ENCODE results near the gene TRPM8.

The TRPM8 gene

GRCh38 chr2:234003972-234004617, 86.9 kb downstream of the TRPM8 start:
- DNase-seq: no peak

GRCh38 chr2:234005126-234005525, 88.0 kb downstream of the TRPM8 start:
- DNase-seq: no peak

- no peak for DNase-seq
Measured at GRCh38 chr2:234006501-234006900, 89.3 kb downstream of the TRPM8 start.

DNA sequence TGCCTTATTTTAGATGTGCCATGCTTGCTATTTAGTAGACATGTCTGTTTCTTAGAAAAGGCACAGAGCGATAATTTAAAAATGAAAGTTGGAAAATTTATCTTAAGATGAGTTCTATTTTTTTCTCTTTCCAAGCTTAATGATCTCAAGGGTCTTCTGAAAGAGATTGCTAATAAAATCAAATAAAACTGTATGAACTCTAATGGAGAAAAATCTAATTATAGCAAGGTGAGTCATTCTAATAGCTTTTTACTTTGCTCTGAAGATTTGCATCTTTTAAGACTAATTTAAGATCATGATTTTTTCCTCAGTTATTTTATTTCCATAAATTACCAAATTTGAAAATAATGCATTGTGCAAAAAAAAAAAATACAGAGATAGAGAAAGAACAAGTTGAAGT, 97.3 kb downstream of the TRPM8 start:
- no peak for DNase-seq

DNA sequence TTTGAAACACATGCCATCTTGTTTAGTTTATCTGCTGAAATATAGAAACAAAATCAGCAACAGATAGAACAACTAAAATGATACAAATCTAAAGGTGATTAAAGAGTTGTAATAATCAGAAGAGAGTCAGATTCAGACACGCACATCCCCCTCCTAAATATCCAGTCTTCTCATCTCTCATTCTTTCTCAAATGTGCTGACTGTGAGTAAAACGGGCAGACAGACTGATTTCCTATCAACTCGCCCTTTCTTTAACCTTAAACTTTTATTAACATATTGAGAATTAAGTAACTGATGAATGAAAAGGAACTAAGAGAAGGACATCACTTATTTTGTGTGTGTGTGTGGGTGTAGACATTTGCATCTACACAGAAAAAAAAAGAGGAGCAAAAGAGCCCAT, 98.7 kb downstream of the TRPM8 start:
- DNase-seq: no peak

DNA sequence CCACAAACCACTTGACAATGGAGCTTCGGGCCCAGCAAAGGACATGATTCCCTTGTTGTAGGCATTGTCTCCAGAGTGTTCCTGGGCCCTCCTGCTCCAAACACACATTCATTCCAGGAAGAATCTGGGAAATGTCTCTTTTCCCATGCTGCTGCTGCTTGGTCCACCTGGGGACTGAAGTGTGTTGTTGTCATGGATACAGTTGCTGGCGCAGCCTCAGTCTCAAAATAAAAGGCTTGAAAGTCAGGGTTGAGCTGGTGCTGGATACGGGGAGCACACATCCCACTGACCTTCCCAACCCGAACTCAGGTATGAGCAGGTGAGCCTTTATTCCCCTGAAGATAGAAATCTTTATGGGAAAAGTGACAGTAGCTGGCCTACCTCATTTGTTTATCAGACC, 102.7 kb downstream of the TRPM8 start:
- DNase-seq: peak; percentile 4

DNA sequence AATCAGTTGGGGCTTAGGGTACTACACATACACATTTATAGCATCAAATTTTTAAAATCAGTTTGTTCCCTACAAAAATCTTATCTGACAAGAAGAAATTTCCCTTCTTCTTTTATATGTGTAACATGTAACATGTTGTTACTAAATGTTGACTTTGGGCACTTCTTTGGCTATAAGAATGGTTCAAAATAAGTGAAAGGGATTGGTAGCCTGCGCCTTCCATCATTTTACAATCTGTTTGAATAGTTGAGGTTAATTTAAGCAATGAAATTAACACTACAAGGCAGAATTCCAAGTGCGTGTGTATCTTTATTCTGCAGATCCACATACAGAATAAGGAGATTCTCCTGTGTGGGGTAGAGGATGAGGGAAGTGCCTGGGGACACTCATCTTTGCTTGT, 103.2 kb downstream of the TRPM8 start:
- DNase-seq: no peak

DNA sequence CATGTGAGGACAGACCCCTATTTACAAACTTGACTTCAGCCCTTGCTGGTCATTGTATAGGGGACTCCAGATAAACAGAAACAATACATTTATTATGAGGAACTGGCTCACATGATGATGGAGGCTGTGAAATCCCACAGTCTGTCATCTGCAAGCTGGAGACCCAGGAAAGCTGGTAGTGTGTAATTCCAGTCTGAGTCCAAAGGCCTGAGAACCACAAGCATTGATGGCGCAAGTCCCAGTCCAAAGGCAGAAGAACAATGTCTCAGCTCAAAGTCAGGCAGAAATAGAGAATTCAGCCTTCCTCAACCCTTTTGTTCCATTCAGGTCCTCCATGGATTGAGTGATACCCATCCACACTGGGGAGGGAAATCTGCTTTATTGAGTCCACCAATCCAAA, 105.3 kb downstream of the TRPM8 start:
- DNase-seq: no peak

DNA sequence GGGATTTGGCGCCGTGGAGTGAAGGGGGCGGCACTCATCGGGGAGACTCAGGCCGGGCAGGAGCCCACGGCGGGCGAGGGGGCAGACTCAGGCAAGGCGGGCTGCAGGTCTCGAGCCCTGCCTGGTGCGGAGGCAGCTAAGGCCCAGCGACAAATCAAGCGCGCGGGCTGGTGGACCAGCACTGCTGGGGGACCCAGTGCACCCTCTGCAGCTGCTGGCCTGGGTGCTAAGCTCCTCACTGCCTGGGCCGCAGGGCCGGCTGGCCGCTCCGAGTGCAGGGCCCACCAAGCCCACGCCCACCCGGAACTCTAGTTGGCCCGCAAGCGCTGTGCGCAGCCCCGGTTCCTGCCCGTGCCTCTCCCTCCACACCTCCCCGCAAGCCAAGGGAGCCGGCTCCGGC, 107.1 kb downstream of the TRPM8 start:
- no peak for DNase-seq

DNA sequence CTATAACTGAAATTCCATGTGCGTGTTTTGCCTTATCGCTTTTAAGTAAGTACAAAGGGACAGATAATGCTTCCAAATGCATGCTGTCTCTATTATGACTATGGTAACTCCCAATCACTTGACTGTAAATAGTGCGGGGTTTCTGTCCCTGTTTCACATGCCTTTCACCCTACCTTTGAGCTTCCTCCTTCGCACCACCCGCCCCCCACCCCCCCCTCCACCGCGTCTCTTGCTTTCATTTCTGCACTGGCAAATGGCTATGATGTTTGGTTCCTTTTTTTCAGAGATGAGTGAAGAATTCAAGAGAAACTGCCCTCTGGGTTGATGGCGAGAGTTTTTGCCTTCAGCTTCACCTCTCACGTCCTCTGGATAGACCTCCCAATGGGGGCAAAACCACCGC, 108.3 kb downstream of the TRPM8 start:
- no peak for DNase-seq

DNA sequence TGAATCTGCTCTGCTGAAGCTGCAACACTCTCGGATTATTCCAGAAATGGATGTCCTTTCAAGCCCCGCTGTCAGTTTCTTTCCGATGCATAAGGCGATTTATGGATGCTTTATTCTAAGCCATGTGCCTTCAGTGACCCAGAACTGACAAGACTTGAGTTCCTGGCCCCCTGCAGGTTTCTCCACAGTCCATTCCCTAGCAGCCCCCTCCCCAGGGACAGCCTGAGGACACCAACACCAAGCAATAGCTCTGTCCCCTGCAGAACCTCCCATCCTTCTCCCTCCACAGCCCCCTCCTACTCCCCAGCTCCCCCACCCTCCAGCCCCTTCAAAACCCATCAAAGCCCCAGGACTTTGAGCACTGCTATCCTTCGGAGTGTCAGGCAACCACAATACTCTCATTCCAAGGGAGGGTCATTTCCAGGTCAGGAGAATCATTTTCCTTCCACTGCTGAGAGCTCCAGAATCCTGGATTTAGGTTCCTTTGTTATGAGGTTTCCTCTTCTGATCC, 108.8 kb downstream of the TRPM8 start:
- DNase-seq: no peak

GRCh38 chr2:234026693-234027254, 109.6 kb downstream of the TRPM8 start:
- DNase-seq: no peak

DNA sequence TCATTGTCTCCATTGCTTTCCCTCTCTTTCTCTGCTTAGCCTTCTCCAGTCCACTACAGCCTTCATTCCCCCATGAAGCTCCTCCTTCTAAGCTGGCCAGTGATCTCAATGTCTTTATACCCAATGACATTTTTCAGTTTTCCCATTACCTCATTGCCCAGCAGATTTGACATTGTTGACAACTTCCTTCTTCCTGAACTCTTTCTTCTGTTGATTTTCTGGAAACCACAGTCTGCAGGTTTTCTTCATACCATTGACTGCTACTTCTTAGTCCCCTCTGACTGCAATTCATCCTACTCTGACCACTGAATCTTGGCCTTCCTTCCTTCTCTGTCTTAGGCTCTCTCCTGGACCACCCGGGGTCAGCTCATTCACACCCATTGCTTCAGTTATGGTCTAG, 110.5 kb downstream of the TRPM8 start:
- DNase-seq: no peak

DNA sequence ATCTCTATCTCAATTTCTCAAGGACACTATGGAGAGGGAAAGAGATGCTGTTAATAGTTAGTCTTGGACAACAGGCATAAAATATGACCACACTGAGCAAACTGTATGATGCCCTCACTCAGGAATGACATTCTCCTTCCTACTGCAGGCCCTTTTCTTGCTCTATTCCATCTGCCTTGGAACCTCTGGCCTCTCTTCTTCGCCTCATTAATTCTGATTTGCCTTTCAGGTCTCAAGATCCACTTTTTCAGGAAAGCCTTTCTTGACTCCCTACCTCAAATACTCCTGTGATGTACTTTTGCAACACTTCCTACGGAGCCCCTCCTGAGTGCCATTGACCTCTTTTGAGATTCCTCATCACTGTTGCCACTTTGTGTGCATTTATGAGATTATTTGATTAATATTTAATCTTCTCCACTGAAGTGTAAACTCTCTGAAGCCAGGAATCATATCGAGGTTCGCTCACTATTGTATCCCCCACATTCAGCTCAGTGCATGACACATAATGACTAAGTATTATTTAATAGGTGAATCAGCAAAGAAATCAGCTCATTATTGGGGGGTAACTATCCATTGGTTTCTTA, 112.1 kb downstream of the TRPM8 start:
- no peak for DNase-seq

GRCh38 chr2:234031207-234031606, 114.0 kb downstream of the TRPM8 start:
- no peak for DNase-seq

DNA sequence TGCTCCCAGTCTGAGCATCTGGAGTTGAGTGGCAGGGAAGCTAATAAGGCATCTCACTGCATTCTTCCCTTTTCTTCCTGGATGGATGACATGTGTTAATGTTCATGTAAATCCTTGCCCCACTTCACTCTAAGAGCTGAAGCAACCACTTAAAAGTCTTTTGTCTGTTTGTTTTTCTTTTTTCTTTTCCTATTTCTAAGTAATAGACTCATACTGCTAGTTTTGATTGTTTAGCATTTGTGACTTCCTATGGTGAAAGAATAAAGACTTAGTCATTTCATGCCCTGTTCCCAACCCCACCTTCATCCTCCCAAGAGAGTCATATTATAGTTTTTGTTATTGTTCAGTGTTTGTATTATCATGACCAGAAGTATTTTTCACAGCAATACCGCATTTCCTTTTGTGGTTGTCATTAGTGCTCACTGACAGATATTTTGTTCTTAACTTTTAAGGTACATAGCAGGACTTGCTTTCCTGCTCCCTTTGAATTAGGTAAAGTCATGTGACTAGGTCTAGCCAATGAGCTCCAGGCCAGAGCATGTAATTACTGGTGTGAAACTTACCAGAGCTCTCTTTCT, 115.2 kb downstream of the TRPM8 start:
- no peak for DNase-seq

DNA sequence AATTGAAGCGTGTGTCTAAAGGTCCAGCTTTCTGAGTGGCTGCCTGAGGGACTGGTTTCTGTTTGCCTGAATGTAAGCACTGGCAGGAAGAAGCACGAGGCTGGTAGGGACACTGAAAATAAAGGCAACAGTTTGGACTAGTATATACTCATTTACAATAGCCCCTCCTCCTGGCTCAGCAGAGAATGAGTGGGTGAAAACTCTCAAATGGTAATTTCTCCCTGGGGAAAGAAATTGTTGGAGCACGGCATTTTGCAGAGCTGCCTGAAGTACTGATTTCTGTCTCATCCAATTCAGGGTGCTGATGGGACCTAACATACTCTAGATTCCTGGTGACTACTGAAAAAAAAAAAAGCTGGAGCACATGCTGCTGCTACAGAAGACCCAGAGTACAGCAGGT, 116.0 kb downstream of the TRPM8 start:
- DNase-seq: no peak

DNA sequence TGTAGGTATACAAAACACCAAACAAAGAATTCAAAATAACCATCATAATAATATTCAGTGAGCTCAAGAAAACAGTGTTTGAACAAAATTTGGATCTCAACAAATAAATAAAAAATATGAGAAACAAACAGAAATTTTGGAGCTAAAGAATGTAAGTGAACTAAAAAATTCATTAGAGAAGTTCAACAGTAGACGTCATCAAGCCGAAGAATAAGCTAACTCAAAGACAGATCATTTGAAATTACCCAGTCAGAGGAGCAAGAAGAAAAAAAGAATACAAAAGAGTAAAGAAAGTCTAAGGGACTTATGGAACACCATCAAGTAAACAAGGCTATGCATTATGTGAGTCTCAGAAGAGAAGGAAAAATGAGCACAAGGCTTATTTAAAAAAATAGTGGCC, 116.7 kb downstream of the TRPM8 start:
- no peak for DNase-seq

GRCh38 chr2:234038076-234038802, 121.1 kb downstream of the TRPM8 start:
- DNase-seq: no peak

DNA sequence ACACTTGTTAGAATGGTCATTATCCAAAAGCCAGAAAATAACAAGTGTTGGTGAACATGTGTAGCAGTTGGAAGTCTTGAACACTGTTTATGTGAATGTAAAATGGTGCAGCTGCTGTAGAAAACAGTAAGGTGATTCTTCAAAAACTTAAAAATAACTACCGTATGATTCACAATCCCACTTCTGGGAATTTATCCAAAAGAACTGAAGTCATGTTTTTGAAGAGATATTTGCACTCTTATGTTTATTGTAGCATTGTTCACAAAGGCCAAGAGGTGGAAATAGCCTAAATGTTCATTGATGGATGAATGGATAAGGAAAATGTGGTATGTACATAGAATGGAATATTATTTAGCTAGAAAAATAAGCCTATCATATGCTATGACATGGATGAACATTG, 127.0 kb downstream of the TRPM8 start:
- DNase-seq: no peak

DNA sequence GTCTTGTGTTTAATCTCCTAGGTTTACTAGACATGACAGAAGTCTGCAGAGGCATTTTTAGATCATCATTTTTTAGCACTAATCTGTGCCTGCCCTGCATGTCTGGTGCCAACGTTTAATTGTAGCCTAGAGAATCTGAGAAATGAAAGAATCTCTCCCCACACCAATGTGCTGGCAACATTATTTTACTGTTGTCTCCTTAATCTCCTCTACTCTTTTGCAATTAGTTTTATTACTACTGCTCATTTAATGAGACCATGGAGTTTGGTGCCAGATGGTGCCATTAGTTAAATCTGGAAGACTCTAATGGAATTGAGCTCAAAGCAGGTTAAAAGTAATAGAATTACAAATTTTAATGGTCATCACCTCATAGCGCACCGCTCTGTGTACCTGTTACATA, 129.3 kb downstream of the TRPM8 start:
- DNase-seq: no peak

DNA sequence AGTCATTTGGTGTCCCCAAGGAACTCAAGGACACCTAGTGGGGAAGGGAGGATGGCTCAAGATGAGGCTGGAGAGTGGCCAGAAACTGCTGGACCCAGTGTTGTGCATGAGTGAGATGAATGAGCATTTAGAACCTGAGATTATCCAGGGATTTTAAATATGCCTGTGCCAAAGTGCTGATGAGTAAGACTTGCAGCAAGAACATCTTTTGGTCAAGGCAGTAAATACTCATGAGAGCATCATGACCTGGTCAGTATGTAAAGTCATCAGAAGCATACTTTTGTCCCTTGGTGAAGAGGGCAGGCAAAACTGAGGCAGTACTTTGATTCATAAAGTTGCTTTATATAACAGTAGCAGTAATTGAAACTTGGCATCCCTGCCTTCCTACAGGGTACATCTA, 130.2 kb downstream of the TRPM8 start:
- DNase-seq: no peak

GRCh38 chr2:234048049-234048448, 130.9 kb downstream of the TRPM8 start:
- DNase-seq: no peak

Data from NCI-H345 (cell line).